A549 (cell line): Measurements from ENCODE around the gene VSTM1. TPM values are rescaled to one million over a fixed set of nuclear protein-coding genes. Genes with fewer than 3 reads are reported as not detected.

Experiments used
- ATAC-seq, 2 experiments: fragments of 200-7000 bp in 1 of 2; fragments of >200 bp in 1 of 2; cut with Nextera tagmentation in 1 of 2; cut with Tn5 transposase in 1 of 2; 3 replicates each; pipeline versions ENCODE4 v1.8.0 to v1.9.1; 2018 to 2020; ENCODE audit warnings: mild to moderate bottlenecking in 1 of 2, moderate library complexity in 1 of 2
- CTCF ChIA-PET: fragments of 300-600 bp; sonication (Branson Sonifier 250); formaldehyde crosslinking; extraction: SDS; loops from one replicate; lab custom pipeline; 2021; ENCODE audit warnings: antibody characterized with exemption, inconsistent platforms; lab: Yijun Ruan, JAX
- POLR2A ChIA-PET: fragments of 350-600 bp; formaldehyde crosslinking; extraction: SDS; loops from one replicate; lab custom pipeline; 2021; ENCODE audit warnings: antibody characterized with exemption, inconsistent platforms; lab: Yijun Ruan, JAX
- DNase-seq, 2 experiments: peaks; one replicate each; pipeline versions ENCODE4 v3.0.0 to v3.0.0-alpha.2; 2011 to 2016; ENCODE audit warnings: low read depth in 1 of 2, low spot score in 1 of 2
- FAIRE-seq: peaks from 2 replicates; lab custom pipeline; 2011; peaks lifted over from hg19 to GRCh38; lab: Jason Lieb, UNC
- H3K27ac ChIP-seq, 2 experiments: fragments of >200 bp; sonication (Bioruptor Twin); formaldehyde crosslinking; 3 replicates each; pipeline ENCODE4 v1.5.1; 2016 to 2017
- H3K4me1 ChIP-seq: fragments of >200 bp; sonication (Bioruptor Twin); formaldehyde crosslinking; 3 replicates; pipeline ENCODE4 v1.6.1; 2016
- H3K4me2 ChIP-seq: fragments of >200 bp; sonication (Bioruptor Twin); formaldehyde crosslinking; 3 replicates; pipeline ENCODE4 v1.6.1; 2016
- H3K4me3 ChIP-seq: fragments of >200 bp; sonication (Bioruptor Twin); formaldehyde crosslinking; 3 replicates; pipeline ENCODE4 v1.5.1; 2016
- H3K9me3 ChIP-seq: fragments of >200 bp; sonication (Bioruptor Twin); formaldehyde crosslinking; 3 replicates; pipeline ENCODE4 v1.6.1; 2016
- CEBPB ChIP-seq, 2 experiments: fragments of >200 bp in 1 of 2; sonication (Bioruptor Twin) in 1 of 2; formaldehyde crosslinking in 1 of 2; IDR thresholded peaks; 2 replicates each; pipeline ENCODE4 v1.6.1; 2012 to 2016
- CTCF ChIP-seq: fragments of >200 bp; sonication (Bioruptor Twin); formaldehyde crosslinking; IDR thresholded peaks from 3 replicates; pipeline ENCODE4 v1.5.1; 2016
- EHF ChIP-seq: fragments of 250-450 bp; sonication (Bioruptor Pico); IDR thresholded peaks from 2 replicates; pipeline ENCODE4 v1.5.0; 2020; ENCODE audit warnings: mild to moderate bottlenecking
- EP300 ChIP-seq, 2 experiments: fragments of >200 bp; sonication (Bioruptor Twin); formaldehyde crosslinking; IDR thresholded peaks; 2 replicates in 1 of 2; 3 replicates in 1 of 2; pipeline ENCODE4 v1.6.1; 2016 to 2017
- FOXS1 ChIP-seq: fragments of 250-450 bp; sonication (Bioruptor Pico); IDR thresholded peaks from 2 replicates; pipeline ENCODE4 v1.5.0; 2020; ENCODE audit warnings: mild to moderate bottlenecking, moderate library complexity
- GATA3 ChIP-seq: IDR thresholded peaks from 2 replicates; pipeline ENCODE4 v1.6.1; 2012; ENCODE audit warnings: borderline replicate concordance
- HDAC2 ChIP-seq: fragments of 200-600 bp; sonication (generic); IDR thresholded peaks from 2 replicates; pipeline ENCODE4 v1.6.1; 2016
- HMGXB4 ChIP-seq: fragments of 250-450 bp; sonication (Bioruptor Pico); IDR thresholded peaks from 2 replicates; pipeline ENCODE4 v1.5.0; 2021; ENCODE audit warnings: mild to moderate bottlenecking, moderate library complexity, borderline replicate concordance
- HOXA7 ChIP-seq: fragments of 250-450 bp; sonication (Bioruptor Pico); IDR thresholded peaks from 2 replicates; pipeline ENCODE4 v1.5.0; 2020; ENCODE audit warnings: mild to moderate bottlenecking, moderate library complexity
- HOXB13 ChIP-seq: fragments of 250-450 bp; sonication (Bioruptor Pico); IDR thresholded peaks from 2 replicates; pipeline ENCODE4 v1.5.0; 2020; ENCODE audit warnings: low read depth, mild to moderate bottlenecking, moderate library complexity
- HOXB5 ChIP-seq: fragments of 250-450 bp; sonication (Bioruptor Pico); IDR thresholded peaks from 2 replicates; pipeline ENCODE4 v1.5.0; 2020; ENCODE audit warnings: mild to moderate bottlenecking, moderate library complexity
- JUN ChIP-seq, 2 experiments: fragments of >200 bp; sonication (Bioruptor Twin); formaldehyde crosslinking; IDR thresholded peaks; 2 replicates in 1 of 2; 3 replicates in 1 of 2; pipeline ENCODE4 v1.6.1; 2016 to 2017
- KDM1A ChIP-seq: fragments of 200-600 bp; sonication (generic); IDR thresholded peaks from 2 replicates; pipeline ENCODE4 v1.6.1; 2016; ENCODE audit warnings: low read depth, mild to moderate bottlenecking
- MAX ChIP-seq: IDR thresholded peaks from 2 replicates; pipeline ENCODE4 v1.6.1; 2012
- MAZ ChIP-seq: fragments of 150-350 bp; IDR thresholded peaks from 2 replicates; pipeline ENCODE4 v1.6.1; 2014; ENCODE audit warnings: antibody characterized with exemption, low read depth, low read length, borderline replicate concordance
- NFE2L2 ChIP-seq: fragments of 150-350 bp; conservative IDR thresholded peaks from 2 replicates; pipeline ENCODE4 v1.6.1; 2014; ENCODE audit warnings: low read length
- NPAS2 ChIP-seq: fragments of 250-450 bp; sonication (Bioruptor Pico); IDR thresholded peaks from 2 replicates; pipeline ENCODE4 v1.8.0; 2022; ENCODE audit warnings: mild to moderate bottlenecking, moderate library complexity, borderline replicate concordance
- POLR2A ChIP-seq: IDR thresholded peaks from 2 replicates; pipeline ENCODE4 v1.6.1; 2012; ENCODE audit warnings: mild to moderate bottlenecking, low read length
- POLR2AphosphoS2 ChIP-seq: conservative IDR thresholded peaks from 2 replicates; pipeline ENCODE4 v1.6.1; 2012; ENCODE audit warnings: low read length, improper control_type of control experiment, inconsistent platforms
- RAD21 ChIP-seq, 2 experiments: fragments of >200 bp in 1 of 2; sonication (Bioruptor Twin) in 1 of 2; formaldehyde crosslinking in 1 of 2; IDR thresholded peaks in 1 of 2; conservative IDR thresholded peaks in 1 of 2; 2 replicates in 1 of 2; 3 replicates in 1 of 2; pipeline ENCODE4 v1.6.1; 2012 to 2018; ENCODE audit warnings: inconsistent platforms in 1 of 2
- RARB ChIP-seq: fragments of 250-450 bp; sonication (Bioruptor Pico); IDR thresholded peaks from 2 replicates; pipeline ENCODE4 v1.8.0; 2021; ENCODE audit warnings: mild to moderate bottlenecking, moderate library complexity
- RCOR1 ChIP-seq: fragments of 150-350 bp; IDR thresholded peaks from 2 replicates; pipeline ENCODE4 v1.6.1; 2014; ENCODE audit warnings: antibody characterized with exemption, low read length, low read depth
- RFX5 ChIP-seq: fragments of 450-650 bp; IDR thresholded peaks from 2 replicates; pipeline ENCODE4 v1.7.1; 2014; ENCODE audit warnings: antibody characterized with exemption, mild to moderate bottlenecking, moderate library complexity
- ZFP36 ChIP-seq: fragments of 450-650 bp; IDR thresholded peaks from 2 replicates; pipeline ENCODE4 v1.6.1; 2014; ENCODE audit warnings: borderline replicate concordance; ENCODE audit not compliant: partially characterized antibody
- ZNF302 ChIP-seq: fragments of 250-450 bp; sonication (Bioruptor Pico); IDR thresholded peaks from 2 replicates; pipeline ENCODE4 v1.9.0; 2021; ENCODE audit warnings: inconsistent platforms, mild to moderate bottlenecking, moderate library complexity
- WGBS: methylation state at CpG from one replicate; pipeline ENCODE4 v1.1.6; 2017; ENCODE audit errors: missing lambda C conversion rate; 5-methylcytosine and 5-hydroxymethylcytosine counted together
- polyA plus RNA-seq, 4 experiments: library from polyadenylated mRNA; depleted of rRNA in 3 of 4; stranded (reverse); fragments of >200 nt; fragmentation: RNase III in 1 of 4; extraction: RNeasy Plus Mini Kit Qiagen cat#74134 plus additional on column Dnase treatment in 1 of 4; gene quantifications; 2 replicates in 3 of 4; 3 replicates in 1 of 4; pipeline ENCODE4 v1.2.3, GENCODE V29; 2011 to 2017

Gene VSTM1
- polyA plus RNA-seq, 2 of the 4 experiments (the other 2 are of a cell fraction) = 0.25 to 0.50 TPM

- ChIA-PET CTCF (interaction anchor here (1.1 to 7.9 kb wide), 16 partner anchors 8 to 229 kb away, joined by 4 to 88 read pairs (median 26); partner anchors contain the start of genes CACNG6, MYADM and PRKCG), POLR2A (interaction anchor here (0.6 kb wide), 1 partner anchor 121 kb away, joined by 7 read pairs; no protein-coding TSS in a partner anchor)
- no peak overlapping the region for H3K4me3 ChIP-seq
- peaks cover 40% of the 10 kb centered on the region for H3K4me1 ChIP-seq
- no peak overlapping the region for H3K4me2 ChIP-seq
- no peak for FAIRE-seq
- 87% methylated on average over 13 of the region's 13 CpGs for WGBS
- peak overlapping the region; percentile 85 to 92 for H3K27ac ChIP-seq
- no peak for ATAC-seq
- DNase-seq = no peak
- TF ChIP-seq GATA3 (no peak), JUN (IDR thresholded peaks at IDR 0.05) (no peak), MAZ (no peak), HOXB5 (CRISPR knock-in tag) (no peak), RARB (CRISPR knock-in tag) (no peak), HMGXB4 (CRISPR knock-in tag) (no peak), FOXS1 (CRISPR knock-in tag) (no peak), NFE2L2 (no peak), HDAC2 (no peak), POLR2AphosphoS2 (no peak), POLR2A (no peak), RCOR1 (no peak), RFX5 (no peak), CTCF (no peak)
- peaks cover 13% of the 10 kb centered on the region for H3K9me3 ChIP-seq
Measured at GRCh38 chr19:54021932-54022331, 41.8 kb downstream of the VSTM1 start.

GRCh38 chr19:54021363-54021762 is 42.3 kb downstream of the VSTM1 start:
- peaks cover 40% of the 10 kb centered on the region for H3K4me1 ChIP-seq
- ATAC-seq (no peak), FAIRE-seq (no peak), DNase-seq (no peak)
- 85% methylated on average over 8 of the region's 8 CpGs for WGBS
- POLR2A ChIA-PET = interaction anchor here (0.6 to 1.6 kb wide), 3 partner anchors 21 to 155 kb away, joined by 3 to 7 read pairs (median 3); no protein-coding TSS in a partner anchor
- H3K9me3 ChIP-seq = peaks cover 14% of the 10 kb centered on the region
- no peak overlapping the region for H3K4me3 ChIP-seq
- H3K4me2 ChIP-seq = no peak overlapping the region
- H3K27ac ChIP-seq = peak overlapping the region; percentile 85 to 92
- TF ChIP-seq ZNF302 (CRISPR knock-in tag) (no peak), MAZ (no peak), EP300 (IDR thresholded peaks at IDR 0.05) (no peak), RAD21 (conservative IDR thresholded peaks at IDR 0.05 in 1 of 2, IDR thresholded peaks at IDR 0.05 in 1 of 2) (no peak), HOXA7 (no peak), RFX5 (no peak), GATA3 (no peak), HOXB13 (peak; percentile 56; the same call in 1 of the 2 replicates), CEBPB (IDR thresholded peaks at IDR 0.05) (no peak), POLR2A (no peak), HDAC2 (peak; percentile 67), MAX (0 out of 2 replicates have a peak, but pooled peaks have one; percentile 9), KDM1A (peak; percentile 64; the same call in 1 of the 2 replicates), EHF (CRISPR knock-in tag) (no peak), NPAS2 (CRISPR knock-in tag) (no peak), ZFP36 (no peak)
- CTCF ChIA-PET = interaction anchor here (0.7 to 7.9 kb wide), 17 partner anchors 8 to 229 kb away, joined by 3 to 88 read pairs (median 10); partner anchors contain the start of genes MYADM and PRKCG
